Stimulated activated CD8-positive, alpha-beta memory T cell treated with anti-CD3 and anti-CD28 coated beads, Interleukin-4, amount 100 ng/mL, for 1 hour (primary cell): Measurements from ENCODE around the gene TMEM219.
"Not testable (repeated sequence)": the region's sequence is repeated elsewhere in the genome, so short reads cannot be mapped to it uniquely, and the experiment has no call there.

Experiments used
- DNase-seq, 2 donors: peaks; one replicate each; pipeline ENCODE4 v3.0.0-alpha.2; 2020; ENCODE audit warnings: low read depth in 2 of 2, low spot score in 1 of 2

TMEM219 gene

GRCh38 chr16:30010844-30011713, 49.2 kb downstream of the TMEM219 start, which contains the start of gene DOC2A:
DOC2A (minus strand) TSS chr16:30011027; CDS start chr16:30010222, 805 bp downstream.
- no peak for DNase-seq

DNA sequence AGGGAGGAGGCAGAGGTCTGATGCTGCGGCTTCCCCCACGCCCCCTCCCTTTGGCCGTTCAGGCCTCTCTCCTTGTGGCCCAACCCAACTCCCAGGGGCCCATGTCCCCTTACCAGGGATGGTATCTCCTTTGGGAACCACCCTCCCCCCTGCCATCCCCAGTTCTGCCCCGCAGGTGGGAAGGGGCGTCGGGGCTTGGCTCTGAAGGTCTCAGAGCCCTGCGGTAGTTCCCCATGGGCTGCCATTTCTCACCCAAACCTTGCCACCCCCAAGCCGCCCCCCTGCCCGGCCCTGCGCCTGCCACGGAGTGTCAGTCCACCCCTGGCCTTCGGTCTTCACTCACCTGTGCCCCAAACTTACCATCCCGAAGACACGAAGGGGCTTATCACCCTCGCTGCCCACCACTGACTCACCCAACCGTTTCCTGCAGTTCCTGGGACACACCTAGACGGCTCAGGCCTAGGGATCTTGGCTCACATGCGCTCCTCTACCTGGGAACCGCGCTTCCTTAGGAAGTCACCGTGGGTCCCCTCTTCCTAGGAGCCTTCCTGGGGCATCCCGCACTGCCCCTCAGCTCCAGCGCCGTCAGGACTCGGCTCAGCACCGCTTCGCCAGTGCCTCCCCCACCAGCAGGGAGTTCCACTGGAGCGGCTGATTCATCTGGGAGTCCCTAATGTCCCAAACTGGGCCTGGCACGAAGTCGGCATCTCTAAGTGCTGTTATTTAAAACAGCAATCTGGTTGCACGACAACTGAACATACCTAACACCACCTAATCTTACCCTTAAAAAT, 50.0 kb downstream of the TMEM219 start:
- DNase-seq: no peak

DNA sequence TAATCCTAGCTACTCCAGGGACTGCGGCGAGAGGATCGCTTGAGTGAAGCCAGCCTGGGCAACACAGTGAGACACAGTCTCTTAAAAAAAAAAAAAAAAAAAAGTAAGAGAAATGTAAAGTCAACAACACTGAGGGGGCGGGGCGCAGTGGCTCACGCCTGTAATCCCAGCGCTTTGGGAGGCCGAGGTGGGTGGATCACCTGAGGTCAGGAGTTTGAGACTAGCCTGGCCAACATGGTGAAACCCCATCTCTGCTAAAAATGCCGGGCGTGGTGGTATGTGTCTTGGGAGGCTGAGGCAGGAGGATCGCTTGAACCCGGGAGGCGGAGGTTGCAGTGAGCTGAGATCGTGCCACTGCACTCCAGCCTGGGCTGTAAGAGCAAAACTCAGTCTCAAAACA, 50.7 kb downstream of the TMEM219 start:
- not testable (repeated sequence) for DNase-seq

GRCh38 chr16:30015450-30015849, 53.6 kb downstream of the TMEM219 start:
- not testable (repeated sequence) for DNase-seq

DNA sequence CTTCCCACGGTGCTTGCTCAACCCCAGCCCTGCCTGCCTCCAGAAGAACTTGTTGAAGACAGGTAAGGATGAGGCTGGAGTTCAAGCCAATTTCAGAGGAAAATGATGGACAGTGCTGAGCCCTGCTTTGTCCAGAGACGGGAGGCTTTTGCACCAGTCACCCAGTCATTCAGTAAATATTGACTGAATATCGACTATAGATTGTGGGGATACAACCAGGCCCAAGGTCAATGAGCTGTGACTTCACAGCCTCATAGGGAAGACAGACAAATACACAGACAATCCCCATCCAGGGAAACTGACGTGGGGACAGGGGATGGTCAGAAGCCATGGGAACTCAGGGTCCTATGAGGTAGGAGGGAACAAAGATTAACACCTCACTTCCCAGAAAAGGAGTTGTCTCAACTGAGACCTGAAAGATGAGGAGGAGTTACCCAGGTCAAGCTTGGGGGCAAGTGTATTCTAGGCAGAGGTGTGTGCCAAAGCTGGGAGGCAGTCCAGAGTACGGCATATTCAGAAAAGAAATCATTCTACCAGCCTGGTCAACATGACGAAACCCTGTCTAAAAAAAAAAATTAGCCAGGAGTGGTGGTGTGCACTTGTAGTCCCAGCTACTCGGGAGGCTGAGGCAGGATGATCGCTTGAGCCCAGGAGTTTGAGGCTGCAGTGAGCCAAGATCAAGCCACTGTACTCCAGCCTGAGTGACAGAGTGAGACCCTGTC, 54.8 kb downstream of the TMEM219 start:
- DNase-seq: no peak

- no peak for DNase-seq
These were observed 55.4 kb downstream of the TMEM219 start for GRCh38 chr16:30017277-30017656.

GRCh38 chr16:30017937-30018336, 56.1 kb downstream of the TMEM219 start:
- DNase-seq: not testable (repeated sequence)

DNA sequence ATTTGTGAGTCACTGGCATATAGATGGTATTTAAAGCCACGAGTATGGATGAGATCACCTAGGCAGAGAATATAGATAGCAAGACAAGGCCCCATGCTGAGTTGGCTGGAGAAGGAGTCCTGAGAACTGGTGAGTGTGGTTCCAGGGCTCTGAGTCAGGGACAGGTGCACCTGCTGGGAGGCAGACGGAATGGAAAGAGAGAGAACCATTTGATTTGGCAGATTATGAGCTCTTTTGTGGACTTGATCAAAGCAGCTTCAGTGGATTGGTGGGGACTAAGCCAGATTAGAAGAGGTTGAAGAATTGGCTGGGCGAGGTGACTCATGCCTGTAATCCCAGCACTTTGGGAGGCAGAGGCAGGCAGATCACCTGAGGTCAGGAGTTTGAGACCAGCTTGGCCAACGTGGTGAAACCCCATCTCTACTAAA, 56.9 kb downstream of the TMEM219 start:
- DNase-seq: no peak
